IMR-90 (cell line): Measurements from ENCODE around the gene TM4SF4. TPM values are rescaled to one million over a fixed set of nuclear protein-coding genes. Genes with fewer than 3 reads are reported as not detected.

ENCODE experiments used
- ATAC-seq: fragments of 200-7000 bp; cut with Tn5 transposase; 2 replicates; pipeline ENCODE4 v1.9.1; 2020; ENCODE audit warnings: low read depth, mild to moderate bottlenecking, moderate library complexity
- BruUV-seq: library from RNA; stranded (reverse); fragments of 400-500 nt; replicated peaks from 2 replicates; lab custom pipeline; 2021; lab: Mats Ljungman, UMichigan
- CTCF ChIA-PET: fragments of 300-600 bp; formaldehyde crosslinking; extraction: SDS; loops from one replicate; lab custom pipeline; 2021; ENCODE audit warnings: antibody characterized with exemption; lab: Yijun Ruan, JAX
- POLR2A ChIA-PET: fragments of 300-600 bp; sonication (Branson Sonifier 250); formaldehyde crosslinking; loops from one replicate; lab custom pipeline; 2022; ENCODE audit warnings: antibody characterized with exemption; ENCODE audit not compliant: unreplicated experiment; lab: Charles Lee
- DNase-seq: peaks from one replicate; pipeline ENCODE4 v3.0.0; 2013
- H2AFZ ChIP-seq: replicated peaks from 2 replicates; pipeline ENCODE3; 2013; ENCODE audit warnings: low read length, mild to moderate bottlenecking; ENCODE audit not compliant: poor library complexity
- H2AK5ac ChIP-seq: 2 replicates; pipeline ENCODE4 v1.6.1; 2013; ENCODE audit warnings: low read depth, low read length, inconsistent platforms
- H2AK9ac ChIP-seq: replicated peaks from 2 replicates; pipeline ENCODE3; 2013; ENCODE audit warnings: mild to moderate bottlenecking, low read depth, low read length, moderate library complexity; ENCODE audit not compliant: poor library complexity
- H2BK120ac ChIP-seq: 2 replicates; pipeline ENCODE4 v1.6.1; 2013; ENCODE audit warnings: low read depth, low read length, inconsistent platforms
- H2BK15ac ChIP-seq: 3 replicates; pipeline ENCODE4 v1.6.1; 2013; ENCODE audit warnings: low read depth, low read length, inconsistent platforms
- H2BK20ac ChIP-seq: 2 replicates; pipeline ENCODE4 v1.6.1; 2013; ENCODE audit warnings: low read depth, mild to moderate bottlenecking, inconsistent platforms, low read length, moderate library complexity
- H2BK5ac ChIP-seq: 2 replicates; pipeline ENCODE4 v1.6.1; 2013; ENCODE audit warnings: mild to moderate bottlenecking, low read depth, low read length, inconsistent platforms; ENCODE audit not compliant: poor library complexity, severe bottlenecking
- H3K14ac ChIP-seq: replicated peaks from 2 replicates; pipeline ENCODE4 v1.6.1; 2013; ENCODE audit warnings: low read depth, low read length, inconsistent platforms
- H3K18ac ChIP-seq: 2 replicates; pipeline ENCODE4 v1.6.1; 2013; ENCODE audit warnings: low read depth, low read length, control low read depth
- H3K23ac ChIP-seq: 2 replicates; pipeline ENCODE4 v1.6.1; 2013; ENCODE audit warnings: low read depth, low read length, inconsistent platforms
- H3K27ac ChIP-seq: 2 replicates; pipeline ENCODE4 v1.5.1; 2013; ENCODE audit warnings: mild to moderate bottlenecking, control low read depth, low read length; ENCODE audit not compliant: insufficient read depth
- H3K27me3 ChIP-seq: 2 replicates; pipeline ENCODE4 v1.6.1; 2013; ENCODE audit warnings: low read length; ENCODE audit not compliant: control insufficient read depth, insufficient read depth
- H3K36me3 ChIP-seq: 2 replicates; pipeline ENCODE4 v1.6.1; 2013; ENCODE audit warnings: low read length, mixed read lengths; ENCODE audit not compliant: control insufficient read depth, insufficient read depth
- H3K4ac ChIP-seq: 2 replicates; pipeline ENCODE4 v1.6.1; 2013; ENCODE audit warnings: low read depth, low read length, inconsistent platforms
- H3K4me1 ChIP-seq: 2 replicates; pipeline ENCODE4 v1.6.1; 2013; ENCODE audit warnings: low read length, mixed read lengths; ENCODE audit not compliant: control insufficient read depth, insufficient read depth
- H3K4me2 ChIP-seq: 2 replicates; pipeline ENCODE4 v1.6.1; 2013; ENCODE audit warnings: low read depth, mild to moderate bottlenecking, control low read depth, low read length, moderate library complexity
- H3K4me3 ChIP-seq: 2 replicates; pipeline ENCODE4 v1.5.1; 2013; ENCODE audit warnings: low read depth, mild to moderate bottlenecking, control low read depth, low read length, moderate library complexity; ENCODE audit not compliant: insufficient read depth
- H3K56ac ChIP-seq: 2 replicates; pipeline ENCODE4 v1.6.1; 2013; ENCODE audit warnings: low read length, inconsistent platforms; ENCODE audit not compliant: insufficient read depth; ENCODE audit errors: extremely low read depth
- H3K79me1 ChIP-seq, 2 experiments: 2 replicates each; pipeline ENCODE4 v1.6.1; 2013; ENCODE audit warnings: low read length in 2 of 2, inconsistent platforms in 1 of 2, low read depth in 1 of 2
- H3K9ac ChIP-seq: 2 replicates; pipeline ENCODE4 v1.6.1; 2013; ENCODE audit warnings: low read depth, low read length, control low read depth
- H3K9me1 ChIP-seq: 2 replicates; pipeline ENCODE4 v1.6.1; 2013; ENCODE audit warnings: low read length, inconsistent platforms; ENCODE audit not compliant: insufficient read depth
- H3K9me3 ChIP-seq: 2 replicates; pipeline ENCODE4 v1.6.1; 2013; ENCODE audit warnings: low read length; ENCODE audit not compliant: control insufficient read depth, insufficient read depth
- H4K20me1 ChIP-seq: 2 replicates; pipeline ENCODE4 v1.6.1; 2013; ENCODE audit warnings: low read length, inconsistent platforms; ENCODE audit not compliant: insufficient read depth
- H4K5ac ChIP-seq: 2 replicates; pipeline ENCODE4 v1.6.1; 2013; ENCODE audit warnings: mild to moderate bottlenecking, low read depth, low read length, control low read depth
- H4K8ac ChIP-seq, 2 experiments: 2 replicates each; pipeline ENCODE4 v1.6.1; 2013; ENCODE audit warnings: low read depth in 2 of 2, low read length in 2 of 2, control low read depth in 1 of 2, inconsistent platforms in 1 of 2
- H4K91ac ChIP-seq: 2 replicates; pipeline ENCODE4 v1.6.1; 2013; ENCODE audit warnings: low read depth, low read length, inconsistent platforms; ENCODE audit not compliant: insufficient read depth
- ELK1 ChIP-seq: fragments of 150-350 bp; IDR thresholded peaks from 2 replicates; pipeline ENCODE4 v1.6.1; 2016; ENCODE audit warnings: low read depth, mild to moderate bottlenecking, low read length, moderate library complexity, borderline replicate concordance
- MAFK ChIP-seq: IDR thresholded peaks from 2 replicates; pipeline ENCODE4 v1.6.1; 2012; ENCODE audit warnings: low read depth, low read length, improper control_type of control experiment
- MAZ ChIP-seq: IDR thresholded peaks from 2 replicates; pipeline ENCODE4 v1.6.1; 2012; ENCODE audit warnings: low read depth, mild to moderate bottlenecking, low read length, improper control_type of control experiment, moderate library complexity, borderline replicate concordance
- POLR2A ChIP-seq: IDR thresholded peaks from 2 replicates; pipeline ENCODE4 v1.6.1; 2012; ENCODE audit warnings: mild to moderate bottlenecking, low read depth, low read length
- WGBS, 2 experiments: methylation state at CpG; one replicate each; pipeline versions ENCODE4 v1.1.5 to v1.1.7; 2013; ENCODE audit warnings: missing lambda C conversion rate in 2 of 2; ENCODE audit not compliant: insufficient read length in 1 of 2; ENCODE audit errors: extremely low coverage in 2 of 2; 5-methylcytosine and 5-hydroxymethylcytosine counted together
- dilution Hi-C: fragments of 300-500 bp; cut with HindIII; formaldehyde crosslinking; loops from one replicate; pipeline ENCODE4 v1.14.3; 2018; ENCODE audit warnings: low sequenced_read_pairs; ENCODE audit not compliant: unreplicated experiment
- in situ Hi-C: fragments of 300-500 bp; cut with MboI; formaldehyde crosslinking; loops from 3 replicates; pipeline ENCODE4 v1.14.3; 2019; ENCODE audit warnings: low sequenced_read_pairs, inconsistent platforms, mixed read lengths
- intact Hi-C: fragments of 100-400 bp; cut with micrococcal nuclease; formaldehyde crosslinking; loops from 2 replicates; pipeline ENCODE4 v1.10.0; 2022
- polyA plus RNA-seq, 3 experiments: library from polyadenylated mRNA; depleted of rRNA; stranded (reverse); fragments of >200 nt; gene quantifications; 2 replicates each; pipeline ENCODE4 v1.2.3, GENCODE V29; 2012; ENCODE audit warnings: low replicate concordance in 1 of 3
- total RNA-seq: library from RNA; depleted of rRNA; stranded (reverse); fragments of >200 nt; gene quantifications from 2 replicates; pipeline ENCODE4 v1.2.3, GENCODE V29; 2012

TM4SF4 gene
- total and polyA plus RNA-seq, 2 of the 4 experiments (the other 2 are of a cell fraction), result 0.60 to 1.6 TPM

DNA sequence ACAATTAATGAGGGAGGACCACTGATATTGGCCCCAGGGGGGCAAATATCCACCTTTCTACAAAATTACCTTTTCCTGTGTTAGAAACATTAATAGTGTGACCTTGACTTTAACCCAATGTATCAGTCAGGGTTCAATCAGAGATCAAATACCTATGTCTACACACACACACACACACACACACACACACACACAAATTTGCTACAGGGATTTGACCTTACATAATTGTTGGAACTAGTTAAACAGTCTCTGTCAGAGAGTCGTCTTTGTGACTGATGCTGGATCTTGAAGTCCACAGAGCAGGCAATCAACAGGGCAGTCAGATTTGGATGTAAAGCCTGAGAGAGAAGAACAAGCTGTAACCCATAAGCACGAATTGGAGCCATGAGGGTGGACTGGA, 32.5 kb downstream of the TM4SF4 start:
- H4K5ac ChIP-seq, result peak overlapping the region; percentile 73; the same call in 1 of the 2 replicates
- H2BK15ac ChIP-seq, result peak overlapping the region; percentile 80; the same call in 2 of the 3 replicates
- H3K18ac ChIP-seq, result peak overlapping the region; percentile 71; the same call in 1 of the 2 replicates
- H3K9me3 ChIP-seq, result no peaks in the 10 kb centered on the region
- dilution Hi-C loops (loop anchor here (25.0 kb wide), 1 partner anchor 230 kb away; no protein-coding TSS in a partner anchor), intact Hi-C loops (no loop called here), in situ Hi-C loops (no loop called here)
- WGBS, 2 experiments, result no CpG with 5 or more reads among the region's 2 CpGs
- ChIA-PET POLR2A (no interaction called here), CTCF (no interaction called here)
- peak overlapping the region; percentile 28 for H2BK5ac ChIP-seq
- no peaks in the 10 kb centered on the region for H4K20me1 ChIP-seq
- H3K9ac ChIP-seq, result 0 out of 2 replicates have a peak overlapping the region, but pooled peaks have one; percentile 2
- peaks cover 15% of the 10 kb centered on the region for H3K9me1 ChIP-seq
- H3K36me3 ChIP-seq, result no peaks in the 10 kb centered on the region
- H2AK5ac ChIP-seq, result peak overlapping the region; percentile 81
- H3K56ac ChIP-seq, result no peak overlapping the region
- H4K8ac ChIP-seq, result peak overlapping the region; percentile 63 to 66; a peak in 3 of 4 replicates
- no peak for DNase-seq
- ATAC-seq, result peak; percentile 6
- peak overlapping the region; percentile 64 for H4K91ac ChIP-seq
- peak overlapping the region; percentile 10; the same call in 1 of the 2 replicates for H3K23ac ChIP-seq
- H3K27me3 ChIP-seq, result no peaks in the 10 kb centered on the region
- no peak overlapping the region for H3K4me2 ChIP-seq
- peak overlapping the region; percentile 86 for H2BK120ac ChIP-seq
- H3K27ac ChIP-seq, result peak overlapping the region; percentile 25; the same call in 1 of the 2 replicates
- no peak for TF ChIP-seq POLR2A
- no peak for TF ChIP-seq MAFK
- TF ChIP-seq MAZ, result no peak
- TF ChIP-seq ELK1, result no peak
- H2BK20ac ChIP-seq, result peak overlapping the region; percentile 68
- no peaks in the 10 kb centered on the region for H3K79me1 ChIP-seq
- peak overlapping the region; percentile 83 for H2AFZ ChIP-seq
- H3K4me3 ChIP-seq, result no peak overlapping the region
- H3K4ac ChIP-seq, result peak overlapping the region; percentile 57
- BruUV-seq, result no TSS peak
- H3K14ac ChIP-seq, result peak overlapping the region; percentile 67; the same call in 1 of the 2 replicates
- peaks cover 15% of the 10 kb centered on the region for H3K4me1 ChIP-seq
- H2AK9ac ChIP-seq, result peak overlapping the region; percentile 42
